Suppressor macrophage (primary cell): ENCODE results near the gene PARD3B.

Source experiments
- DNase-seq, 4 experiments: peaks; one replicate each; pipeline ENCODE4 v3.0.0-alpha.2; 2020 to 2022

The PARD3B gene

DNA sequence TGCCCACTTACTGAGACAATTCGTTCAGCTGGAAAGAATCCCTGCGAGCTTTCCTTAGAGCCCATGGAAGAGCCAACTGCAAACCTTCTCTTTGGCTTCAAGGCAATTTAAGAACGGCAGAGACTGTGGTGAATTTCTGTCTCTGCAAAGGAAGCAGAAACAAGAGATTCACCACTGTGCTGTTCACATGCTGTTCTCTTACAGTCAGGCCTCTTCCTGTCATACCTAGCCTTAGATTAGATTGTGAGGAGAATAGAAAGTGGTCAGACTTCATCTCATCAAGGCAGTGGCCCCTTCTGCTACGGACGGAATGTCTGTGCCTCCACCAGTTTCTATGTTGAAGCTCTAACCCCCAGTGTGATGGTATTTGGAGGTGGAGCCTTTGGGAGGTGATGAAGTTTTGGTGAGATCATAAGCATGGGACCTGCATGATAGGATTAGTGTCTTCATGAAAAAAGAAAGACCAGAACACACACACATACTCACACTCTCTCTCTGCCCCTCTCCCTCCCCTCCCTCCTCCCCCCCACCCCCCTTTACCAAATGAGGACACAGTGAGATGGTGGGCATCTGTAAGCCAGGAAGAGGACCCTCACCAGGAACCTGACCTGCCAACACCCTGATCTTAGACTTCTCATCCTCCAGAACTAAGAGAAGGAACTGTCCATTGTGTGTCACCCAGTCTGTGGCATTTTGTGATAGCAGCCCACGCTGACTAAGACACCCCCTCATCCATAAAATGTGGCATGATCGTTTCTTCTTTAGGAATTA is 1091.5 kb downstream of the PARD3B start:
- DNase-seq: no peak

DNA sequence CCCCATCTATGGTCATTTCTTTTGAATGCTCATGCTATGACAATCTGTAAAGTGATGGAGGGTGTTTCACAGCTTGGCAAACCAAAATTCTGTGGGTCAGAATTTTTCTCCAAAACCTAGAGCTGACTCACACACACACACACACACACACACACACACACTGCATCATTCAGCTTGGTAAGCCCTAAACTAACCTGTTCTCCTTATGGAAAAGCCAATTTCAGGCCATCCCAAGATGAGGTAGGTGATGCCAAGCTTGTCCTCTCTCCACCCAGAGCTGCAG is 1092.0 kb downstream of the PARD3B start:
- no peak for DNase-seq

DNA sequence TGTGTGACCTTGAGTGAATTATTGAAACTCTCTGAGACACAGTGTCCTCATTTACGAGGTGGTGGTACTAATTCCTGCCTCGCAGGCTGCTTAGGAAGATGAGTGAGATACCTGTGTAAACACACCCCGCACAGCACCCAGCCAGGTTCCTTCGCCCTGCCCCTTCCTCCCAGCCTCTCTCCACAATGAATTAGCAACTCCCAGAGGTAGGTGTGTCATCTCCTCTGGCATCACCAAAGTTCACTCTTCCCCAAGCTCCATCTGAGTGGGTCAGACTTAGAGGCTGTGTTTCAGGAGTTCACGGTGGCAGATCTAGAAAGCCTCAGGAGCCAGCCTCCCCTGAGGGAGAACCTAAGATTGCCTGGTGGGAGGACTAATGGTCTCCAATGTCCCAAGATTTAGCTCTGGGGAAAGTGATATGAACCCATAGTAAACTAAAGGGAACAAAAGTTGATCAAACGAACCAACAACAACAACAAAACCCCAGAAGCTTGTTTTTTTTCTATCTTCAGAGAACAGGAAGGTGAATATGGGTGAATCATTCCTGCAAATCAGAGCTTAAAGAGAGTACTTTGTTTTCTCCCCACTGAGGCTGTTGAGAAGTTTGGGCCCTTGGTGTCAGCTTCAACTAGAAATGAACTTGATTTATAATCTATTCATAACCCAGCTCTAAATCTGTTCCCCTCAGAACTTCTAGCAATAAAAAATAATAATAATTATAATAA is 1092.7 kb downstream of the PARD3B start:
- DNase-seq: no peak

DNA sequence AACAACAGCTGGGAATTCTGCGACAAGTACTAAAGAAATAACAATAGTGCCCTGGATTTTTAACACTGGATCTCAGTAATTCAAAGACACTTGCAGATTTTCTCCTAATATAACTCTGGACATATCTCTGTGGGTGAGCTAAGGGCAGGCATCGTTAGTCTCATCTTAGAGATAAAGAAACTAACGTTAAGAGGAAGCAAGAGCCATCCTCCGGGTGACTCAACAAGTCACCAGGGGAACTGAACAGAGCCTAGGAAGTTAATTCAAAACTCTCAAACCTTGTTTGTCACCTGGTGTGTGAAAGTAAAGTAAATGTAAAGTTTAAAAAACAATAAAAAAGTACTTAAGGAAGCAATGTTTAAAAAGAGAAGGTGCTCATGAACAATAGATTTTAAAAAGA is 1095.4 kb downstream of the PARD3B start:
- DNase-seq: peak; percentile 35 to 56 (median 46)

DNA sequence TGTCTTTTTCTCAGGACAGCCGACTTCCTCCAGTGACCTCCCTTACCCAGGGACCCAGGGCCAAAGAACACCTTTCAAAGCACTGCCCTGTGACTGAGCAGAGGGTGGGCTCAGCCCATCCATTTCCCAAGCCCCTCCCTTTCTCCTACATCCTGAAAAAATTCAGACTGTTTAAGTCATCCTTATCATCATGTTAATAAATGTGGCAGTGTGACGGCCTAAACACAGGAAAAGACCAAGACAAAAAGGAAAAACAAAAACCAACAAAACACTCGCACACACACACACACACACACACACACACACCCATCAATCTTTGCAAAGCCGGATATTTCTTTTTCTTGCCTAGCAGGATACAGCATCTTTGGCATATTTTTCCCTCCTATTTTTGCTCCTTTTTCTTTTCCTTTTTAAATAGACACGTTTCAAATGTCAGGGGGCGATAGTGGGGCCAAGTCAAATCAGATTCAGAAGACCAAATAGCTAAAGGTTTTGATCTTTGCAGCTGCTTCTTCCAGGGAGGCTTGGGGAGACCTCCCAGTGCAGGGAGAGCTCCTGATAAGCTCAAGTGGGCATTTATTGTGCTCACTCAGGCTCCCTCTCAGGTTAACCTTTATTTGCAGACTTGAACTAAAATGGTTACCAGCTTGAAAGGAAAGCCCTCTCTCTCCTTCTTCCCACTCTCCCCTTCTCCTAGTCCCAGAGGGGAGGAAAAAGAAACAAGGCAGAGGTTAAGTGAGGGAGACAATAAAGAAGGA is 1097.5 kb downstream of the PARD3B start:
- DNase-seq: no peak

DNA sequence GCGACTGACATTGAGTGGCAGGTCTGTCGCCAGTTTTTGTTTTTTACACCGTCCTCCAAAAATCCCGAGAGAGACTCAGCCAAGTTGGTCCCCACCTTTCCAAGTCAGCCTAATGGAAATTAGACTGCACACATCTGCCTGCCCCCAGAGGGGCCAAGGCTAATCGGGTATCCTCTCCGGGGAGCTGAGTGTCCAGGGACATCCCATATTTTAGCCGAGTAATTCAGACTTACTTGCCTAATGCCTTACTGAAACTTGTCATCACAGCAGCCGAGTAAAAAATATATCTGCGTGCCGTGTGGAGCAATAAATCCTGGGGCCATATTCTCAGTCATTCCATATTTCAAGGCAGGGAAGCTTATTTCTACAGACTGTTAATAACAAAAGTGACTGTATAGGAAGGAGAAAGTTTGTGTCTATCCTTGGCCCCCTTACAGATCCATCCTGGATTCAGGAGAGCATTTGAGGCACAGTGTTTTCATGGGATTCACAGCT is 1098.2 kb downstream of the PARD3B start:
- no peak for DNase-seq

DNA sequence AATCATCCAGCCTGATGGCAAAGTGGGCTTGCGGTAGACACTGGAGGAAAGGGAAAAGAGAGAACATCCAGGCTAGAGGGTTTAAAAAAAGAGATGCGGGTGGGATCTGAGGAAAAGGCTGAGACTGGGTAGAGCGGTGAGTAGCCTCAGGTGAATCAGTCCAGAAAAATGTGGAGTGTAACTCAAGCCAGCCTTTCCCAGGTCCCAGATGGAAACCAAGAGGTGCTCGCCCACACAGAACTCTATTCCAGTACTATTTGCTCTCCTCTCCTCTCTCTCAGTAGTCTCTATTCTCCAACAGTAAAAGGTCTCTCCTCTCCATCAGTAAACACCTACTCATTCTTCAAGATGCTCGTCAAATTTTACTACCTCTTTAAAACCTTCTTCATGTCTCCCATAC is 1098.7 kb downstream of the PARD3B start:
- no peak for DNase-seq

DNA sequence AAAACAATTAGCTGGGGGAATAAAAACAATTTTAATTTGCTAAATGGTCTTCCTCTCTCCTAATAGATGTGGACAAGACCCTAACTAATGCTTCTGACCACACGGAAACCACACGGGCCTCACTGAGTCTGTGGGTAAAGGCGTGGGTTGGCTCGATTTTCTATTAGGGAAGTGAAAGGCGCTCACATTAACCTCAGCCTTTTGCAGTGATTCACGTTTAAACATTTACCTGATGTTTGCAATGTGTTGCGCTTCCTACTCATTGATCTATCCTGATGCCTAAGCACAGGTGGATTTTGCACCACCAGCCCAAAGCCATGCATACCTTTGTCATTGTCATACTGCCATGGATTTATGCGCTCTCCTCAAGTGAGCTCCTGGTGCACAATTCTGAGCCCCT is 1101.4 kb downstream of the PARD3B start:
- peak in 3 of 4 experiments; percentile 17 to 45 (median 31) for DNase-seq

DNA sequence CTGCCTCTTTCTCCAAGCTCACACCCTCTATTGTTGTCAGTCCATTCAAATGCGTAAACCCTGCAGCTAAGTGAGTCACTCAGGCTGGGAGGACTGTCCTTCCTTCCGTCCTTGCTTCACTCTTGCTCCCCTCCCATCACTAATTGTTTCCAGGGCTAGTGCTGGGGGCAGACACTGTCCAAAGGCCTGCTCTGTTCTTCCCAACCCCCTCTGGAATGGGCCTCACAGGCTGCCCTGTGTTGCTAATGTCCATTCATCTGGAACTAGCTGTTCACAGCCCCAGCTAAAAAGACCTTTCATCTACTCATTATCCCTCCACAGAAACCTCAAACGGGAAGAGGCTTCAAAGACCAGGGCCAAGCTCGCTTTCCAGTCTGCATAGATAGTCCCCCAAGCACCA is 1105.2 kb downstream of the PARD3B start:
- no peak for DNase-seq

DNA sequence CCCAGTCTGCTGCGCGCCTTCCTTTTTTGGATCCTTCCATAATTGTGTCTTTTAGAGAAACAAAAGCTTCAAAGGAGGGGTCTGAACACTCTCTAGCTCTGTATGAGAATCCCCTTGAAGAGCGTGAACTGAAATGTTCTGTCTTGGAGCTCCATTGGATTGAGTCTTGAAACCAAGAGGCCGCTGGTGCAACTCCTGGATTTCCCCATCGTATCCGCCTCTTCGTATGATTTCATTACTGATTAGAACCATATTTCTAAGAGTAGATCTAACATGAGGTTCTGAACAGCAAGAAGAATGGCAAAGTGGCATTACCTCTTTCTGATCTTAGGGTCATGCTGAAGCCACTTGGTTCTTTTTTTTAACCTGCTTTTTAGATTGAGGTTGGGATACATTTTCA is 1105.7 kb downstream of the PARD3B start:
- DNase-seq: no peak

DNA sequence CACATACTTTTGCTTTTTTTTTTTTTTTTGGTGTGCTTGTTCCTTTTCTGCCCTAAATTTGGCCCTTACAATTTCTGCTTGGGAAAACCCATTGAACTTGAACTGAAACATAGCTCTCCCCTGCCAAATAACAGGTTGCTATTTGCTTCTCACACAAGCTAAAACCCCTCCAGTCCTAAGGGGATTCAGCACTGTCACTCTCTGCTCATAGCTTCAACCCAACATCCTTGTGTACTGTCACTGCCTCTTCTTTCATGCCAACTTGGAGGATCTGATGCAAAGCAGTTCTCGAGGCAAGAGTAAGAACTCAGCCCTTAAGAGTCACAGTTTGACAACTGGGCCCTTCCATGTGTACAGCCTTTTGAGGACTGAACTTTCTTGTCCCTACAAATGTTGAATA is 1106.4 kb downstream of the PARD3B start:
- DNase-seq: no peak

DNA sequence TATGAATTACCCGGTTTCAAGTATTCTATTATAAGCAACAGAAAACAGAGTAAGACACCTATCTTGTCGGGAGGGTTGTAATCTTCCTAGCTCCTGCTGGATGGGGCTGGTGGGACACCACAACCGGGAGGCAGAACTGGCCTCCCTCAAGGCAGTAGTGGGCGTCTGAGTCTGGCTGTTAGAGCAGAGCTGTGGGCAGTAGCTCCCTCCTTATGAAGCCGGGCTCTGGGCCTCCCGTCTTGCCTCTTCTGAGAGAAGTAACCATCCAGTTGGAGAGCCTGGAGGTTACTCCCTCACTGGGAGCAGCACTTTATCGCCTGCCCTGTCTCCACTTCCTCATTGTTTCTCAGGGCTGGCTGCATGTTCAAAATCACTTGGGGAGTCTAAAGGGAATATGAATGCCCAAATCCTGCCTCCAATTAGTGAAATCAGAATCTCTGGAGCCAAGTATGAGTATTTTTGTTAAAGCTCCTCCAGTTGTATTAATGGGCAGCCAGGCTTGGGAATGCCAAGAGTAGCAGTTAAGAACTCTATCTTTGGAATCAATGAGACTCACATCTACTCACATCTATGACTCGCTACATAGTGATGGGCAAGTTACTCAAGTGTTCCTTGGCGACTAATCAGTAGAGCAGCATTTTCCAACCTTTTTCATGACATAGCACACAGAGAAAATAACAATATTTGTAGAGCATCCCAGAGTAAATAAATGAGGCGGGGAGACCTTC is 1109.8 kb downstream of the PARD3B start:
- peak in 1 of 4 experiments; percentile 9 for DNase-seq

DNA sequence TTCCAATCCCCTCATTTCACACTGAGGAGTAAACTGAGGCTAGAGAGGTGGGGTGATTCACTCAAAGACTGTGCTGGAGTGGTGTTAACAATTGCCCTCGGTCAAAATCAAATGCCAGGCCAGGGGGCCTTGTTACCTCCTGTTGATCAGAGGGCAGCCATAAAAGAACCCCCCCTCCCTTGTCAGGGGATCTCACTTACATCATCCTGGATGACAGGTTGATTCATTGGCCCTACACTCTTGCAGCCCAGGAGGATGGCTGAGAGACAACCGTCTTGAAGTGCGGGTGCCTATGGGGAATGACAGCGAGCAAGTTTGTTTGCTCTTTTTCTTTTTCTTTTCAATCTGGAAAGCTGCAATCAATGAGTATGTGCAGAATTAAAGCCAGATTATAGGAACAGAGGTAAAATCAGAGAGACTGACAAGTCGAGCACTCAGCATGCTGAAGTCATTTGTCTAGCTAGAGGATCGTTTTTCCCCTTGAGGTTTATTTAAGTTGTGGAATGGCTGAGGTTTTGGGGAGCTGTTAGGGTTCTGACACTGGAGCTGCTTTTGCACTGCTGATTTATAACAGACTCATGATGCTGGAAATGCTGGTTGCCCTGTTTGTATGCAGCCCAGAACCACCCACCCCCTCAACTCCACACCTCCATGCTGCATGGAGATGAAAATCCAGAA is 1110.6 kb downstream of the PARD3B start:
- DNase-seq: no peak

DNA sequence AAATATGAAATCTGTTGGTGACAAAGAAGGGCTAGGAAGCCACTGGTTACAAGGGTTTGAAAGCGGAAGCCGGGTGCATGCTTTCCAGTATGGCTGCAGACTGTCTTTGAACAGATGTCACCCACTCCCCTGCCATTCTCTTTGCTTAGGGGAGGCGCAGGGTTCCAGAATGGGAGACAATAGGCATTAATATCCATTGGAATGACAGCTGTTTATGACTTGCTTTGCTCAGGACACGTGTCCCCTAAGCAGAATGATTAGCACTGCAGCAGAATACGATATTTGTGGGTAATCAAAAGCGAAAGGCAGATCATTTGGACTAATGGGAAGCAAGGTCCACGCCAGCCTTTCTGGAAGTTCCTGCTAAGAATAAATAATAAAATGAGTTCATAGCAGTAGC is 1111.2 kb downstream of the PARD3B start:
- no peak for DNase-seq

DNA sequence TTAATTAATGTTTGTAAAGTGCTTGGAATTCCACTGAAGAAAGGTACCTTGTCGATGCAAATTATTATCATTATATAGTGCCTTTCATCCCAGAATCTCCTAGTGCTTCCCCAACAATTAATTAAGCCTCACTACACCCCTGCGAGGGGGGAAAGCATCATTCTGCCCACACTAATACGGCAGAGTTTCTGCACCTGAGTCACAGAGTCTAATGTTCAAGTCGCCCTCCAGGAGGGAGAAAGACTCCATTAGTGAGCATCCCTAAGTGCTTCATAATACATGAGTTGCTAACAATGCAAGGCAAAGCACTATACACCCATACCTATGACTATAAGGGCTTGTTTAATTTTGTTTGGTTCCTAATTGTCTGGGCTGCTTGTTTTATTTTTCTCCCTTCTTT is 1111.7 kb downstream of the PARD3B start:
- no peak for DNase-seq

DNA sequence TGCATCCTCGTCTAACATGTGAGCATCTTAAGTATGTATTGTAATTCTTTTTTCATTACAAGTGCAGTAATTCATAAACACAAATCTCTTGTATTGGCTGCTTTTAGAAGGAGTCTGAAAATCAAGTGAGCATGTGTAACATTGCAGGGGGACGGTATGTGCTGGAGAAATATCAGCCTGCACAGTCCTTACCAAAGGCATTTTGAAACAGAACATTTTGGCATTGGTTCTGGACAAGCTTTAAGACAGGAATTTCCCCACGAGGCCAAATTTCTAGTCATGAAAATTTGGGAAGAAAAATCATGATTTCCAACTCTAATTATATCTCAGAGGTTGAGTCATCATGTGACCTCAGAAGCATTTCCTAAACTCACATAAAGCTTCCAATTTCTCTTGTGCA is 1112.3 kb downstream of the PARD3B start:
- DNase-seq: no peak

DNA sequence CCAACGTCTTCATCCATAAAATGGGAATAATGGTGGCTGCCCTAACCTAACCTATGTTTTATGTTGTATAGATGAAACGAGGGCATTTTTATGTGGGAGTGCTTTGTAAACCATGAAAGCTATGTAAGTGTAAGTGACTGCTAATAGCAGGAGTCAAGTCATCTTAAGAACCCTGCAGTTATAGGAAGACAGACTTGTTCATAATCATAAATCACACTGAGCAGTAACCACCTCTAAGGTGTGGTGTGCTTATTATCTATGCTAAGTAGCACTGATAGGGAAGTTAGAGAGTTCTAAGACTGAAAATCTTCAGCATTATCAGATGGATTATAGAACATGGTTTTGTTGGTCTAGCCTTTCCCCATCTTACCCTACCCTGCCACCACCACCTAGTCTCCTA is 1112.8 kb downstream of the PARD3B start:
- no peak for DNase-seq

DNA sequence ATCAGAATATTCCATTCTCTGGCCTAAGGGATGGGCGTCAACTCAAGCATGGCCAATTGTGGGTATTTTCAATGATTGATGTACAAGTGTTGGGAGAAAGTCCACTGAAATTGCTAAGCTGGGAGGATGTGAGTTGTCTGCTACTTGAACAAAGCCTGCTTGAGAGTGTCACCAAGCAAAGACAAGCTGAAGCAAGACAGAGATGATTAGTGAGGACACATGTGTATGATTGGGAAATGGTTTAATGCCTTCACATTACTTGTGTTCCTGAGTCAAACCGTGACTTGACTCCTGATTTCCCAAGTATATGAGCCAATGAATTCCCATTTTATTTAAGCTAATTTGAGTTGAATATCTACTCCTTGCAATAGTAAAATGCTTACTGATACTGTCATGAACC is 1113.3 kb downstream of the PARD3B start:
- no peak for DNase-seq

DNA sequence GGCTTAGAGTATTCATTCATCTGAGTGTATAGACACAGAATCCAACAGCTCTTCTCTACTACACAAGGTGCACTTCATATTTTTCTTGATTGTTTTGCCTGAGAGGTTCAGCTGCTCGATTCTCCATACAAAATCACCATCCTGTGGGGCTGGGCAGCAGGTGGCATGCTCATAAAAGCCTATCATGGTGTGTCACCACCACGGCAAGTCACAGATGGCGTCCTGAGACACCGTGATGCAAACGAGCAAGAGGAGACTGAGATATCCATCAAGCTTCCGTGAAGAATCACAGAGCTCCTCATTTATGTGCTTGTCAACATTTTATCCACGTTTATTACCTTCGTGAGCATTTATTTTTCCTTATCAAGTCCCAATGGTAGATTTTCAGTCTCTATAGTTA is 1114.6 kb downstream of the PARD3B start:
- no peak for DNase-seq

DNA sequence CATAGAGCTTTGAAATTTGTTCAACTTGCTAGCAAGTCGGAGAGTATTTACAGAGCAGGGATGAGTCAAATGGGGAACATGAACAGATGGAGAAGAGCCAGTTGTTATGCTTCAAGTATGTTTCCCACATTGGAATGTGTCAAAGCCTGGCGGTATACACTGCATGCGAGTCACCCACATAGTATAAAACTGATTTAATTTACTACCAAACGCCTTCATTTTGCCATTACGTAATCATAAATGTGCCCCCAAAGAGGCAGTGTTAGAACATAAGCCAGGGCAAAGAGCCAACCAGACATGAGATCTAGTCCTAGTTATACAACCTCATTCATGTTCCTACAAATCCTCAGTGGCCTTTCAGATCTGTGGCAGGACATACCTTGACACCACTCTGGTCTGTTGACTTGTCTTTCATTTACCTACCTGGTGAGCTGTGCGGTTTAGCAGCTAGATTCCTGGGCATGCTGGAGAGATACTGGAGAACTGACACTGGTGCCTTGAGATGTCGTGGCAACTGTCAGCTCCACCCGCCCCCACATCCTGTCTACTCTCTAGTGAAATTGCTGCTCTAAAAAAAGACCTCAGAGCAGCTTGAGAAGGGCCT is 1115.3 kb downstream of the PARD3B start:
- peak; percentile 19 to 51 (median 38) for DNase-seq

DNA sequence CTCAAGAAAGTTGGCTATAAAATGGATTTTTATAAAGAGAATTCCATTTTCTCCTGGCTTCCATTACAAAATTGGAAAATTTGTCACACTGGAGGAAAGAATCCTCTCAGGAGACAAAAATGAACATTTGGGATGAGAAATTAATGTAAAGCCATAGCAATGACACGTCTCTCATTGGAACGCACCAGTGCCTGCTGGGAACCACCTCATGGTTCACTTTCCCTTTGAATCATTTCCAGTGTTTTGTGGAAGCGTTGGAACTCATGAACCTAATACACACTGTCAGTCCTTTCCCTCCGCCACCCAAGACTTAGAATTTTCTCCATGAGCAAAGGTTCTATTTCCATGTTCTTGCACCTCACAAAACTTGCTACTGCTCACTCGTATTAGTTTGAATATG is 1116.0 kb downstream of the PARD3B start:
- DNase-seq: no peak
